COLO668 (cell line): Measurements from ENCODE around the gene RBP5.

Source experiments
- DNase-seq: peaks from one replicate; lab custom pipeline; 2025; ENCODE audit not compliant: unreplicated experiment; lab: John Stamatoyannopoulos, UW

The RBP5 gene

DNA sequence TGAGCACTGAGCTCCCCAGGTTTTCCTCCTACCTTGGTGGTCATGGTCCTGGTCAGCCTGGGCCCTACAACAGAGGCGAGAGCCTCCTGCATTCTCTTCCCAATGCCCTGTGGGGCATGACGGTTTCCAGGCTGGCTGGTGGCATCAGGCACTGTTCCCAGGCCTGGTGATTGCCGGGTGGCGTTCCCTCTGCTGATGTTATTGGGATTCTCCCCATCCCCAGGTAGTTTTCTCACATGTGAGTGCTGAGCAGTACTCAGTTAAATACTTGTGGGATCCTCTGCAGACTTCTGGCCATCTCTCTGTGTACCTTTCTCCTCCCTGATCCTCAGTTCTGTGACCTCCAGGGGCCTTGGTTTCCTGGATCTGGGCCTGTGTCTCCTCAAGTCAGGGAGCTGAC, 52.2 kb downstream of the RBP5 start:
- DNase-seq, result no peak

DNA sequence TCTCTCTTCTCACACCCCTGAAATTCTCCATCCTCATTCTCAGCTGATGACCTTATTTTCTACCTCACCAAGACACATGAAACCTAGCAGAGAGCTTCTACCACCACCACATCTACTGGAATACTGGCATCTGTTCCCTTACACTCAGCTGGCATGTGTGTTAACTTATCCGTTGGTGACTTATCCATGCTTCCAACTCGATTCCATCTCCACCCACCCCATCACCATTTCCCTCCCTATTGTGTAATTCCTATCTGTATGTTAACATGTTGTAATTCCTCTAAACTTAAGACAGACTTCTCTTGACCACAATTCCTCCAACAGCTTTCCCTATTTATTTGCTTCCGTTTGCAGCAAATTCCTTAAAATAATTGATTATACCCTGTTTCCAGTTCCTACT, 52.8 kb downstream of the RBP5 start:
- DNase-seq, result no peak

DNA sequence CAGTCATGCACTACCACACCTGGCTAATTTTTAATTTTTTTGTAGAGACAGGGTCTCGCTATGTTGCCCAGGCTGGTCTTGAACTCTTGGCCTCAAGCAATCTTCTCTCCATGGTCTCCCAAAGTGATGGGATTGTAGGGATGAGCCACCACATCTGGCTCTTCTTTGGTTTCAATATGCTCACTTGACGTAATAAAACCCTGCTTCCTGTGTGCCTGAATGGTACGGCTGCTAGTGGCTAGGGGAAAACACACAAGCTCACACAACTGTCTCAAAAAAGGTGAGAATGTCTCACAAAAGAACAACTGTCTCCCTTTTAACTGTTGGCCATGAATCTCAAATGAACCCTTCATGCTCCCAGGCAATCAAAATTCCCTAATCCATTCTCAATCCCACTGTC, 53.2 kb downstream of the RBP5 start:
- DNase-seq, result no peak

DNA sequence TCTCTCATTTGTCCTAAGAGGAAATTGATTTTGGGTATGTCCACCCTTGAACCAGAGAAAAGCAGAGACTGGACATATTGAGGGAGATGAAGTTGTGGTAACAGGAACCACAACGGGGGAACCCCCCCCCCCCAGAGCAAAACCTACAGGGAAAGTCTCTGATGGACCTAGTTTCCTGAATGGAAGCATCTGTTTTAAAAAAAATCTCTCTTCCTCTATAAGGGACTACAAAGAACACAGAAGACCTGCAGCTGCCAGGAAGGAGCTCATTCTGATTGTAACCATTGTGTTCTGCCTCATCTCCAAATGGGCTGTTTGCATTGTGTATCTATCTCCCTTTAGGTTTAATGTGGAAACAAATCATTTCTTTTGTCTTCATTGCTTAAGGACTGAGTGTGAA, 54.7 kb downstream of the RBP5 start:
- DNase-seq, result no peak
